GM19025 (cell line): Measurements from ENCODE around the gene LDB2.

Experiments
- ATAC-seq: cut with Tn5 transposase; IDR thresholded peaks from one replicate; pipeline ENCODE4 v1.9.1; 2021; ENCODE audit warnings: mild to moderate bottlenecking, low read depth, moderate library complexity; ENCODE audit not compliant: unreplicated experiment

Gene LDB2

DNA sequence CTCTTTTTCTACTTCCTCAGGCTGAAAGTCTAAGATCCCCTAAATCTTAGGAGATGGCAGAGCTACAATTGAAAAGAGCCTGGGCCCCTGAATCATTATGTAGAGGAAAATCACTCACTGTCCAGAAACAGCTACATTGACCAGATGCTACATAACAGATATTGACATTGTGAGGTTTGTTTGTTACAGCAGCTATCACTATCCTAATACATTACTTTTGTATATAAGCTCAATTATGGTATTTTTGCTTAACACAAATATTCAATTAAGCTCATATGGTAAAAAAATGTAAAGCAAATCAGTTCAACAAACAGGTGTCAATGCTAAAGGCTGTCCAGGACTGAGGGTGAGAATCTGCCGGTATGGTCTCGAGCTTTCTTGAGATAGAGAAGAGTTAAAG is 89.4 kb downstream of the LDB2 start:
- no peak for ATAC-seq

DNA sequence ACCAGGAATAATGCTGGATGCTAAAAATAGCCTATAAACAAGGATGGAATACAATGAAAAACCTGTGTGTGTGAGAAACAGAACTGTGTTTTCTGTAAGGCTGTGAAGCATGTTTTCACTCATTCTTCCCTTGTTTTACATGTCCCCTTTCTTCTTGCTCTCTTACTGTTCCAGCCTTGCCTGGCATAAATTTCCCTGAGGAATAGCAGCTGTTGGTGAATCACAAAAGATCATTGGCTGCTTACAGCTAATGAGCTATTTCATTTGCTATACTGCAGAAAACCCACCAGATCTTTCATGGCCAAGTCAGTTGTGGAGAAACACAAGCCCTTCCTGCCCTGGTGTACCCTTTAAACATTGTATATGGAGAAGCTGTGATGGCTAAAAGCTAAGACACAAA is 91.1 kb downstream of the LDB2 start:
- ATAC-seq: no peak

DNA sequence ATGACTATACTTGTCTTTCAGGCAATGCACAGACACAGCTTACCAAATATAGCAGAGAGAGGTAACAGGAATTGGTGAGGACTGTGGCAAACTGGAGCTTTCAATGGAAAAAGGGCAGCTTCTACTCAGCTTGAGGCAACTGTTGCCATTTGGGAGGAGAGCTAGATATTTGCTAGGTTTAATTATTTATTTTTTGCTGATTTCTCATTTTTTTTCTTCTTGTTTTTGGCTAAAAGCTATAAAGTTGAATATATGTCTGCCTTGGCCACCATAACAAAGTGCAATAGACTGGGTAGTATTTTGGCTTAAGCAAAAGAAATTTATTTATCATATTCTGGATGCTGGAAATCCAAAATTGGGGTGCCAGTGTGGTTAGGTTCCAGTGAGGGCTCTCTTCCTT is 93.9 kb downstream of the LDB2 start:
- no peak for ATAC-seq

DNA sequence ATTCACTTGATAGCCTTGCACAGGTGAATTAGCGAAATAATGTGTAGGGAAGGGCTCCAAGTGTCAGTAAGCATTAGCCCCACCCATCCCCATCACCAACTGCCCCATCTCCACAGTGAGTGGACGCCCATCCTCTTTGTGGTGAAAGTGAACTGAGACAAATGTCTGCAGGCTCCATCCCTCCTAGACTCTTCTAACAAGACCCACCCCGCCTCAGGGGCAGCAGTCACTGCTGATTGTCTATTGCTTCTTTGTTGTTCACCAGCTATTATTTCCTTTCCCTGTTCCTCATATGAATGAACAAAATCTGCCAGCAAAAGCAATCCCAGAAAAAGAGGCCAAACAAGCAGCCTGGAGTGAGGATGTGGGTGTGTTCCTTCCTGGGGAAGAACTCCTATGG is 96.4 kb downstream of the LDB2 start:
- no peak for ATAC-seq

DNA sequence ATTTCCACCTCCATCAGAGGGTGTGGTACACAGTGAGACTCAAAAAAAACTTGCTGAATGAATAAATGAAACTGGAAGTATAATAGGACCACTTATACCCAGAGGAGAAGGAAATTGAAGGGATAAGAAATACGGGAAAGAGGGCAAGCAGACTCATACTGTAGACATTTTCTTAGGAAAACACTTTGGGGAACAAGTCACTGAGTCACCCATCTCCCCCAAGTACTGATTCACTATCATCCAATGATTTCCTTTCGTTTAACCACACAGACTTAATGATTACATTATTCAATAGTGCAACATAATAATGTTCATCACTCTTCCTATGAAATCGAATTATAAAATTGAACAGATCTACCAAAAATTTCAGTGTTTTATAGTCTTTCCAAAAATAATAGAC is 97.1 kb downstream of the LDB2 start:
- no peak for ATAC-seq

DNA sequence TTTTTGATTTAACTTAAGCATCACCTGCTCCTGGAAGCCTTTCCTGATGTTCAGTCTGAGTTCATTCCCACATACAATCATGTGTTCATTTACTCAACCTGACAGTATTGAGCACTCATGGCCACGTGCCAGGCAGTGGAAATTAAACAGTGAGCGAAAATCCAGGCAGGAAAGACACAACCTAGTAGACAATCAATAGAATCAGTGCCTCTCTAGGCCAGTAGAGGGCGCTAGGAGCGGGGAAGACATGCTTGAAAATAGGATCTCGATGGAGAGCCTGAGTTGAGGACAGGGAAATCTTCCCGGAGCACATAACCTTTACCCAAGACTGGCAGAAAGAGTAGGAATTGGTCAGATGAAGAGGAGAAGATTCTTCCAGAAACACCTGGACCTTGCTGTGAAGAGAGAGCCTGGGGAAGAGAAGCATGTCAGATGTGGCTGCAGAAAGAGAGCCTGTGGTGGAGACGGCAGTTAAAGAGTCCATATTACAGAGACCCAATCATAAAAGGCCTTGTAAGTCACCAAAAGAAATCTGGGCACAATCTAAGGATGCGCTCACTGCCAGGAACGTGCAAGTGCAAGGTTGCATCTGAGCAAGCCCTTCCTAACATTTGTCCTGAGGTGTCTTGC is 103.5 kb downstream of the LDB2 start:
- no peak for ATAC-seq

DNA sequence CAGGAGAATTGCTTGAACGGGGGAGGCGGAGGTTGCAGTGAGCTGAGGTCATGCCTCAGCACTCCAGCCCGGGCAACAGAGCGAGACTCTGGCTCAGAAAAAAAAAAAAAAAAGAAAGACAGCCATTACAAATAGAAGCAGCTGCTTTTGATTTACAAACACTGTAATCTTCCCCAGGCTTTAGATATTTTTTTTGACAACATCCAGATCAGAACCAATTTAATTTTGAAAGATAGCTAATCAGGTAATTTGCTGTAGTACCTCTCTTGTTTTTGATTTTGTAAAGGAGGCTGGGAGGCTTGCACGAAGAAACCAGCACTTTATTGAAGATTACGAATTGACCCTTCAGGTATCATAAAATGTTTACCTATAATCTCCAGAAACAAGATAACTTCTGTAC is 107.0 kb downstream of the LDB2 start:
- no peak for ATAC-seq

DNA sequence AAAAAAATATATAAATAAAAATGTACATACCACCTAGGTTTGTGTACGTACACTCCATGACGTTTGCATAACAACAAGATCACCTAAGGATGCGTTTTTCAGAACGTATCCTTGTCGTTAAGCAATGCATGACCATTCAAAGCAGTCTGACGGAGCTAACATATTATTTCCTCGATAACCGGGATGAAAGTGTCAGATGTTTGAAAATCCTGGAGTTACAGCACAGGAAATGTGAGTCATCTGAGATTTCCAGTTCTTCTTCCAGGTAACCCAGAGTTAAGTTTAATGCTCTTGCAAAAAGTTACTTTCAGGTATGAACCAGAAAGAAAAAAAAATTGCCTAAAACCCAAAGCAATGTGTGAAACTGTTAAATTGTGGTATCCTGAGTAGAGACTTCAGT is 107.9 kb downstream of the LDB2 start:
- ATAC-seq: no peak

DNA sequence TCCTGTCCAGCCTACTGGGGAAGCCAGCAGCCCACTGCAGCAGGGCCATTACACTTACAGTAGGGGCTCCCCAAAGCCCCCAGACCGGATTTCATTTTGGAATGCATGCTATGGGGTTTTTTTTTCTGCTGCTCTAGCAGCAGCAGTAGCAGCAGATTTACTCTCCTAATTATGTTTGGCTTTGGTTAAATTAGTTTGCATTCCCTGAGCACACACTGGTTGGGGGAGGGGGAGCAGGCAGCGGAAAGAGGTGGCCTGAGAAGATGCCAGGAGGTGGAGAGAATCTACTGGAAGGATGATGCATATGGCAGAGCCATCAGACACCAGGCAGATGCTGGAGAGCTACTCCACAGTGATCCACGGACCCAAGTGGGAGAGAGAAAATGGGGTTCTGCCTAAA is 109.6 kb downstream of the LDB2 start:
- no peak for ATAC-seq

DNA sequence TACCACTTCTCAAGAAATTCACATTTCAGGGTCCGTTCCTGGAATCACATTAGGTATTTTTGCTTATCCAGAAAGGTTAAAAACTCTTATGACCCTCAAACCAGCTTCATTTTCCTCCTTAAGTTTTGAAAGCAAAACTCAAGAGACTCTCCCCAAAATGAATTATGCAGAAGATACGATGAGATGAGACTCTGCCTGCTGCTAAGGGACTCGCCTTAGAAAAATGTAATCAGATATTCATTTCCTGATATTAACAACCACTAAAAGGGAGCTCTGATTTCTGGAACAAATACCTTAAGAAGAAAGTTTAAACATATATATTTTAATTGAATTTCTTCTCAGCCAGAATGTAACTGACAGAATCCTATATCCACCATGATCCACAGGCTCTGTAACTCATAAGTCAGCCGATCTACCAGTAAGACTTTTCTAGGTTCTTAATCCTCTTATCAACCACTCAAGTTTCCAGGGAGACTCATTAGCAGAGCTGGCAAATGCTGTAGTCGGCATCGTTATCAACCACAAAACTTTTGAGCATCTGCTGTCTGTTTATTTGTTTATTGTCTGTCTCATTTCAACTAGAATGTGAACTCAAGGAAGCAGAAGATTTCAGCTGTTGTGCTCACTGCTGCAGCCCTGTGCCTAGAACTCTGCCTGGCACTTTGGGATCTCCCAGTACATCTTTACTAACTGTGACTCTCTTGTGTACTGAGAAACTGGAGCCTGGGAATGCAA is 112.5 kb downstream of the LDB2 start:
- no peak for ATAC-seq

DNA sequence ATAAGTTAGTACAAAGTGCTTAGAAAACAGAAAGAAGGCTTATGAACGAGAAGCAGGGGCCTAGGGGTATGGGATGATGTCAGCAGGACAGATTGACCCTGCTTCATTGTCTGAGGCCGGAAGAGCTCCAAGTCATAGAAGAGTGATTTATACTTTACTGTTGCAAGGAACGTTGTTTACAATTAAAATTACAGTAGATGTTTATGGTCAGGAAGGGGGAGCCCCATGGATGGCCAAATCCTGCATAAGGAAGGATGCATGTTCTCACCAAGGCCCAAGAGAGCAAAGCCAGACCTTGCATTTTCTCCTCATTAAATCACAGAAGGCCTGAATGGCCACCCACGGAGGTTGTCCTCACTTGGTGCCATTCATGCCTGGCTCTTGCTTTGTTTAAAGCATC is 115.3 kb downstream of the LDB2 start:
- no peak for ATAC-seq

DNA sequence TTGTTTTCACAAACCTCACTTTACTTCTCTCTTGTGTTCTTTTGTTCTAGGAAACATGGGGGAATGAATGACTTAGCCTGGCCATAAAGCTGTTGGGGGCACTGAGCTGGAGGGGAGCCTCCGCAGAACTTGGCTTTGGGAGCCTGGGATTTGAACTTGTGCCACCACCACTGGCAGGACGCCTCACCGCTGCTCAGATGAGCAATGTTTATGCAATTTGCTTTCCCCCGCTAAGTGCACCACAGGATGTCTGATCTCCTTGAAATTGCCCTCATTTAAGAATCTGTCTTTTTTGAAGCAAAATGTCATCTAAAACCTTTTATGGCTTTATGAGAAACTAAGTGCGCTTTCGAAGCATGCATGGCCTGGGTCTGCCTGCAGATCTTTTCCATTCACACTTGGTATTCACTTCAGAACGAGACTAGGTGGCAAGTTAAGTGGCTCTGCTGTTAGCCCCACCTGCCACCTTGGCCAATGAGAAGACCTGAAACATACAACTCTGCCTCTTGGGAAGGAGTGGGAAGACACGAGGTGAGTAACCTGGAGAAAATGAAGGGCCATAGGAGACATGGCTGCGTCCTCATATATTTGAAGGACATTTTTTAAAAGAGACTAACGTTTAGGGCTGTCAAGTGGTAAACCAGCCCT is 119.3 kb downstream of the LDB2 start:
- no peak for ATAC-seq

DNA sequence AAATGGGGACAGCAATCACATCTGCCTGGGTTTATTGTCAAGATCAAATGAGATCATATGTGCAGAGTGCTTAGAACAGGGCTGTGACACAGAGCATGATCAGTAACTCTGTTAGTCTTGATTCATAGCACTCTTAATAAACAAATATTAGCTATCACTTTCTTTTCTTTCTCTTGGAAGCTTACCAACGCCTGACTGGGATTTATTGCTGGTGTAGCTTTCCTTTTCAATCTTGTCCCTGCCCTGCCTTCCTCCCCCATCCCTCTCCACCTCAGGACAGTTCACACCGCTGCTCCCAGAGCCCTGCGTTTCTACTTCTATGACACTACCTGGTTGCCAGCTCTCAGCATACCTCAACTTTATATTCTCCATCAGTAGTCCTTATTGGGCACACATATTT is 120.7 kb downstream of the LDB2 start:
- no peak for ATAC-seq

DNA sequence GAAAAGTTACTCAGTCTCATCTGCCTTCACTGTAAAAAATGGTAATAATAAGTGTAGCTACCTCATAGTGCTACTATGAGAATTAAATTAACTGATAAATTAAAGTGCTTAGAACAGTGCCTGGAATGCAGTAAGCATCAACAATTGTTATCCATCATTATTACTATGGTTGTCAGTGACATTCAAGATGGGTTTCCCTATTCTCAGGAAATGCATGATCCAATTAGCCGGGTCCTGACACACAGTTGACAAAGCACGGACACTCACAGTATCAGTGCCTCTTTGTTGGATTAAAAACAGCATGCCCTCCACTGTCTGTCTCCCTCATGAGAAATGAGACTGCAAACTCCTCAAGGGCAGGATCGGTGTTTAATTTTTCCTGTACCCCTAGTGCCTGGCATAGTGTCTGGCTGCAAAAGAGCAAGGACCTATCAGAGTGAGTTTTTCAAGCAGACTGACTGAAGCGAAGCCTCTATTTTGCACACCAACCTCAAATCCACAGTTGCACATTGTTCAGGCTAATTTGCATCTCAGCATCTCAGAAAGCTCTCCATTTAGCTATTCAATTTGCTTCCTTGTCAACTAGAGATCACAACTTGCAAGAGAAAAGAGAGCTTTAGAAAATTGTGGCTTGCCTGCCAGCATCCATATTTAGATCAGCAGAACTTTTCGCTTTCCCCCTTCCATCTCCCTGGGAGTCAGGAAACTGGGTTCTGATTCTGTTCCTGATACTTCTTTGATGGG is 122.9 kb downstream of the LDB2 start:
- no peak for ATAC-seq

DNA sequence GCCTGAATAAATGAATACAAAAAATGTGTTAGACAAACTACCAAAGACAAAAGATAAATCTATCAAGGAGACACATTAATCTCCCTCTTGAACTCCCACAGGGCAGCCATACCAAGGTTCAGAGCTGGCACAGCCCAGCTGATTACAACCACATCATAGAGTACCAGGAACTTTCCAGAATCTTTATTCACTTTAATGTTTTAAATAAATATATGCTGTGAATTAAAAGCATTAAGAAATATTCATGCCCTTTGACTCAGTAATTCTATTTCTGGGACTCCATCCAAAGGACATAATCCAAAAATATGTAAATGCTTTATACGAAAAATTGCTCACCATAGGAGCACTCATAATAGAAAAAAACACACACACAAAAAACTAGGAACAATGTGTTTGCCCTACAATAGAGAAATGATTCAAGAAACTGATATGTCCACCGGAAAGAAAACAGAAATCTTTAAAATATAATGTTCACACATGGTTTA is 126.0 kb downstream of the LDB2 start:
- ATAC-seq: no peak

DNA sequence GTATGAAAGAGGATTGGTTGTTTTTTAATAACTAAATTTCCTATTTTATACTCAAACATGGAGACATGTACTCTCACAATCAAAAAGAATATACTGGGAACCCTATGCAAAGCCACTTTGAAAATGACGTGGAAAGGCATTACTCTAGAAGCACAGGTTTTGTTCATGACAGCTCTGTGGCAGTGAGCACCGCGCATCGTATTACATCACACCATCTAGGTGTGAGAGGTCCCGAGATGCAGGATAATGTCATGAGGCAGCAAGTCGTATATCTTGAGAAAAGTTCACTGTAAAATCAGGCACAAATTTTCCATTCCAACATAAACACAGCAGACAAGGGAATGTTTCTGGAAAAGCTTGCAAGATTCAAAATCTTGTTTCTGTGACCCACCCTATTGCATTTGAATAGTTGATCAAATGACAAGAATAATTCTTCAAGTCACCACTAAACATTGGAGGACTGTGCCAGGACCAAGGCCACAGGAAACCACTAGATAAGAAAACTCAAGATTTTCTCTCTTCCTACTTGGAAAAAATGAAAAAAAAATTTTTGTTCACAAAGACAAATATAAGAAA is 127.6 kb downstream of the LDB2 start:
- no peak for ATAC-seq

DNA sequence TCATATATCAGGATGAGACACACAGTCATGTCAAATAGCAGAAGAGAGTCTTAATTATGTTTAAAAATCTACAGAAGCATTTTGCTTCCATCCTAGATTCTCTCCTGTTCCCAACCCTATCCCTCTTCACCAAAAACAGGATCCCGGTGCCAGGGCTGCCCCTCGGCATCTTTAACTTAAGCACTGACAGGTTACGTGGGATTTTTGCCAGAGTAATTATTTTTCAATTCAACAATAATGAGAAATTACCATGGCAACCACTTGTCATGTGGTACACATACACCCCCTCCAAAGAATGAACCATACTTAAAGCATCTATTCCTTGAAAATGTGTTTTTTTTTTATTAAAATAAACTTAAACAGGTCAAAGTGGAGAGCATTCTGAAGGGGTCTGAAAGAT is 130.6 kb downstream of the LDB2 start:
- ATAC-seq: no peak

DNA sequence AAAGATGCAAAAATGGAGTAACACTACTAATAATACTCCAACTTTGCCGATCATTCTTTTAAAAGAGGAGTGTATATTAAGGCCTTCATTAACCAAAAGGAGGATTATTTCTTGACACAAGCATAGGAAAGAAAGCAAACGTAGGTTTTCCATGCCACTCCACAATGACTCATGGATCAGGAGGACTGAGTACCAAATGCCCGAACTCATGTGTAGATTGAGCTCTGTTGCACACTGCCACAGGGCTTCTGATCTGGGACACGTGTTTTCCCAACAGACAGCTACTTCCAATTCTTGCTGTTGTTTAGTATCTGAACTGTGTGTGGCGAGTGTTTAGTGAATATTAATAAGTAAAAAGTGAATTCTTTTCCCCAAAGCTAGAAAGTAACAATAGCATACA is 131.2 kb downstream of the LDB2 start:
- ATAC-seq: no peak

DNA sequence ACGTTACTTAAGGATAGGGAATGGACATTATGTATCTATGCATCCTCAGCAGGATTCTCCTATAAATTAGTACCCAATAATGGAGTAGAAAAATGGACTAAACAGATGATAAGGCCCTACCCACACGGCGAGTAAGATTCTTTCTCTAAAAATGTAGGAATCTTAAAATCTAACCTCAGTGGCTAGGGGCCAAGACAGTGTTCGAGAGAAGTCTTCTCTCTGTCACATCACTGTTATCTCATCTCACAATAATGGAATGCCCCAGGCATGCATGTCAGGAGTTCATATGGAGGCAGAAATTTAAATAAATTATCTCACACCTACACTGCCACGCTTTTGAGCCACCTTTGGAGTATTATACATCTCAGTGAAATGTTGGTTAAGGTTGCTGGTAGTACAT is 132.9 kb downstream of the LDB2 start:
- ATAC-seq: no peak

DNA sequence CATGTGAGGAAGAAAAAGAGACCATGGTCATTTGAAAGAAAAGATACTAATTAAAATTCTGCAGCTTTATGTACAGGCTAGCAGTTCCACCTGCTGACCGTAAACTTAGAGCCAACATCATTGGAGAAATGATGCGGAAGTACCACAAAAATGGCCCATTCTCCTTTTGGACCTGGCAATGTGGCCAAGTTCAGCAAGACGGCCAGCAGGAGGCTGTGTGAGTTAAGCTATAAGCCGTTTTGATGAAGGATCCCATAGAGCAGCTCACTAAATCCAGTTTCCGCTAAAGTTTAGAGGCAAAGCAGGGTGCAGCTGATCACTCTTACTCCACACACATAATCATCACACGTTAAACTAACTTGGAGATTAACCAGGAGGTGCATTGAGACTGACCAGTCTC is 133.8 kb downstream of the LDB2 start:
- no peak for ATAC-seq
